Endothelial cell of umbilical vein (primary cell): ENCODE measurements around the gene LRRC8E.

Experiments used
- EZH2 ChIP-seq: IDR thresholded peaks from 2 replicates; pipeline ENCODE4 v1.6.1; 2012; ENCODE audit warnings: borderline replicate concordance, low read depth, mild to moderate bottlenecking, moderate library complexity, low read length, inconsistent platforms; ENCODE audit not compliant: severe bottlenecking
- FOS ChIP-seq: IDR thresholded peaks from 2 replicates; pipeline ENCODE4 v1.6.1; 2011; ENCODE audit warnings: mild to moderate bottlenecking, low read length, moderate library complexity, borderline replicate concordance; ENCODE audit not compliant: insufficient read depth
- GATA2 ChIP-seq: IDR thresholded peaks from 2 replicates; pipeline ENCODE4 v1.7.0; 2011; ENCODE audit warnings: low read depth, mild to moderate bottlenecking, moderate library complexity, mixed read lengths, low read length; ENCODE audit not compliant: insufficient read length, insufficient read depth
- JUN ChIP-seq: IDR thresholded peaks from 2 replicates; pipeline ENCODE4 v1.6.1; 2011; ENCODE audit warnings: borderline replicate concordance, low read depth; ENCODE audit not compliant: insufficient read length, insufficient read depth
- MYC ChIP-seq: IDR thresholded peaks from one replicate; pipeline ENCODE4 v1.6.1; 2011; ENCODE audit warnings: mild to moderate bottlenecking, low read depth, low read length
- POLR2A ChIP-seq: IDR thresholded peaks from 2 replicates; pipeline ENCODE4 v1.6.1; 2012; ENCODE audit warnings: low read depth, mild to moderate bottlenecking, control low read depth, low read length
- POLR2AphosphoS5 ChIP-seq: IDR thresholded peaks from 2 replicates; pipeline ENCODE4 v1.6.1; 2012; ENCODE audit warnings: low read depth, mild to moderate bottlenecking, control low read depth, low read length, moderate library complexity; ENCODE audit not compliant: insufficient read depth
- TF ChIP-seq, protein P1 (sequence below), 2 donors: IDR thresholded peaks; 1 replicate in 1 of 2; 2 replicates in 1 of 2; pipeline ENCODE4 v1.5.1; 2011; ENCODE audit warnings: low read length in 2 of 2, mild to moderate bottlenecking in 2 of 2, moderate library complexity in 2 of 2, control low read depth in 1 of 2, inconsistent platforms in 1 of 2, low read depth in 1 of 2; ENCODE audit not compliant: insufficient read depth in 1 of 2; ENCODE audit errors: extremely low read depth in 1 of 2
- TF ChIP-seq, protein P2 (sequence below): IDR thresholded peaks from 2 replicates; pipeline ENCODE4 v1.6.1; 2011; ENCODE audit not compliant: insufficient read depth, insufficient read length

DNA sequence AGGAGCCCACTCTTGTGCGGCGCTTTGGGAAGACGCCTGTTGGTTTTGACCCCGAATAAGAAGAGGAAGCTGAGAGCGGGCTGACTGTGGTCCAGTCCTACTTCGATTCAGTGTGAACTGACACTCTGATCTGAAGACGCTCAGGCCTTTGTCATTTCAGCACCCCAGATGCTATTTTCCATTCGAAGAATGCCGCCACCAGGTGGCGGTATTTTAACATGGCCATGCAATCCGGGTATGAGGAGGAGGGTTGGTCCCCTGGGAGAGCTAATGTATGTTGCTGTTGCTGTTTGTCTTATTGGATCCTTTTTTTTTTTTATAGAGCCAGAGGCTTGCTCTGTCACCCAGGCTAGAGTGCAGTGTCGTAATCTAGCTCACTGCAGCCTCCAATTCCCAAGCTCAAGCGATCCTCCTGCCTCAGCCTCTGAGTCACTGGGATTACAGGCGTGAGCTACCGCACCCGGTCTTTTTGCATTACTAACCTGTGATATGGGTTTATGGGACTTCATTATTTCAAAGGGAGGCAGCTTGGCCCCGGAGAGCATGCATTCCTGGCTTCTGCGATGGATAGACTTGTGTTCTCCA is 56.0 kb downstream of the LRRC8E start:
- TF ChIP-seq POLR2A (peak; percentile 4), POLR2AphosphoS5 (no peak), GATA2 (no peak), JUN (no peak), MYC (no peak), EZH2 (no peak), FOS (no peak)
- TF ChIP-seq, protein P1, sequence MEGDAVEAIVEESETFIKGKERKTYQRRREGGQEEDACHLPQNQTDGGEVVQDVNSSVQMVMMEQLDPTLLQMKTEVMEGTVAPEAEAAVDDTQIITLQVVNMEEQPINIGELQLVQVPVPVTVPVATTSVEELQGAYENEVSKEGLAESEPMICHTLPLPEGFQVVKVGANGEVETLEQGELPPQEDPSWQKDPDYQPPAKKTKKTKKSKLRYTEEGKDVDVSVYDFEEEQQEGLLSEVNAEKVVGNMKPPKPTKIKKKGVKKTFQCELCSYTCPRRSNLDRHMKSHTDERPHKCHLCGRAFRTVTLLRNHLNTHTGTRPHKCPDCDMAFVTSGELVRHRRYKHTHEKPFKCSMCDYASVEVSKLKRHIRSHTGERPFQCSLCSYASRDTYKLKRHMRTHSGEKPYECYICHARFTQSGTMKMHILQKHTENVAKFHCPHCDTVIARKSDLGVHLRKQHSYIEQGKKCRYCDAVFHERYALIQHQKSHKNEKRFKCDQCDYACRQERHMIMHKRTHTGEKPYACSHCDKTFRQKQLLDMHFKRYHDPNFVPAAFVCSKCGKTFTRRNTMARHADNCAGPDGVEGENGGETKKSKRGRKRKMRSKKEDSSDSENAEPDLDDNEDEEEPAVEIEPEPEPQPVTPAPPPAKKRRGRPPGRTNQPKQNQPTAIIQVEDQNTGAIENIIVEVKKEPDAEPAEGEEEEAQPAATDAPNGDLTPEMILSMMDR (IDR thresholded peaks at IDR 0.05; ENCODE audit: extremely low read depth in 1 of 2, insufficient read depth in 1 of 2, low read depth in 1 of 2, low read length in 2 of 2), result peak; percentile 75 to 81
- TF ChIP-seq, protein P2, sequence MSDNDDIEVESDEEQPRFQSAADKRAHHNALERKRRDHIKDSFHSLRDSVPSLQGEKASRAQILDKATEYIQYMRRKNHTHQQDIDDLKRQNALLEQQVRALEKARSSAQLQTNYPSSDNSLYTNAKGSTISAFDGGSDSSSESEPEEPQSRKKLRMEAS, result no peak
